Transverse colon (tissue), 4 donors: ENCODE measurements around the gene KCNJ16. TPM values are rescaled to one million over a fixed set of nuclear protein-coding genes. Genes with fewer than 3 reads are reported as not detected.

Source experiments
- DNase-seq: peaks from one replicate; pipeline ENCODE4 v3.0.0-alpha.2; 2019
- H3K27ac ChIP-seq, 4 donors: fragments of 200-600 bp; sonication (generic); 2 replicates each; pipeline ENCODE4 v1.5.1; 2016 to 2018; ENCODE audit warnings: inconsistent platforms in 4 of 4
- H3K27me3 ChIP-seq: fragments of 200-600 bp; sonication (generic); 2 replicates; pipeline ENCODE4 v1.5.1; 2017; ENCODE audit warnings: inconsistent platforms
- H3K36me3 ChIP-seq, 4 donors: fragments of 200-600 bp; sonication (generic); 2 replicates each; pipeline ENCODE4 v1.5.1; 2017 to 2019; ENCODE audit warnings: inconsistent platforms in 4 of 4
- H3K4me1 ChIP-seq, 4 donors: fragments of 200-600 bp; sonication (generic); 2 replicates each; pipeline ENCODE4 v1.5.1; 2017 to 2020; ENCODE audit warnings: inconsistent platforms in 4 of 4
- H3K4me3 ChIP-seq, 4 donors: fragments of 200-600 bp; sonication (generic); 1 replicate in 1 of 4; 2 replicates in 3 of 4; pipeline versions ENCODE4 v1.5.1 to v1.6.1; 2017 to 2019; ENCODE audit warnings: inconsistent platforms in 4 of 4
- H3K9me3 ChIP-seq, 2 donors: fragments of 200-600 bp; sonication (generic); 2 replicates each; pipeline ENCODE4 v1.5.1; 2017 to 2019; ENCODE audit warnings: inconsistent platforms in 2 of 2
- CTCF ChIP-seq, 5 experiments: fragments of 200-600 bp in 3 of 5; fragments of 450-650 bp in 2 of 5; sonication (generic) in 3 of 5; IDR thresholded peaks; 1 replicate in 2 of 5; 2 replicates in 3 of 5; pipeline ENCODE4 v1.5.1; 2016 to 2017; ENCODE audit warnings: antibody characterized with exemption in 5 of 5, inconsistent platforms in 3 of 5, mild to moderate bottlenecking in 2 of 5, moderate library complexity in 1 of 5
- EP300 ChIP-seq: sonication (generic); formaldehyde crosslinking; IDR thresholded peaks from one replicate; pipeline ENCODE4 v1.6.1; 2017; ENCODE audit warnings: antibody characterized with exemption, low read depth
- POLR2A ChIP-seq: fragments of 450-650 bp; IDR thresholded peaks from one replicate; pipeline ENCODE4 v1.6.1; 2016; ENCODE audit warnings: antibody characterized with exemption, mild to moderate bottlenecking, moderate library complexity
- POLR2AphosphoS5 ChIP-seq, 3 donors: sonication (generic); formaldehyde crosslinking; IDR thresholded peaks; one replicate each; pipeline ENCODE4 v1.6.1; 2016; ENCODE audit warnings: antibody characterized with exemption in 3 of 3
- WGBS, 2 donors: methylation state at CpG; one replicate each; pipeline ENCODE4 v1.1.5; 2018; ENCODE audit warnings: low coverage in 1 of 2; 5-methylcytosine and 5-hydroxymethylcytosine counted together
- in situ Hi-C, 4 donors: fragments of 200-750 bp; cut with MboI; loops; one replicate each; pipeline versions ENCODE4 v1.15.0 to v1.15.1; 2017; ENCODE audit warnings: low sequenced_read_pairs in 3 of 4, low pct_ligation_motif_present in 1 of 4, low pct_unique_long_range_greater_than_20kb in 1 of 4
- intact Hi-C: fragments of 100-400 bp; cut with DNase I; formaldehyde crosslinking; loops from one replicate; pipeline ENCODE4 v1.15.1; 2023; ENCODE audit warnings: low total_unique reads
- total RNA-seq, 4 donors: library from RNA; depleted of rRNA; stranded (reverse); fragments of >200 nt; gene quantifications; one replicate each; pipeline ENCODE4 v1.1.0, GENCODE V29; 2016

KCNJ16 gene
- total RNA-seq, 4 donors from 2014 or later: 0.27 TPM; not detected in 3

- intact Hi-C loops (no loop called here), in situ Hi-C loops (no loop called here)
- no peak overlapping the region for H3K4me3 ChIP-seq
- no peaks in the 10 kb centered on the region for H3K27me3 ChIP-seq
- no peak overlapping the region for H3K27ac ChIP-seq
- TF ChIP-seq POLR2AphosphoS5 (IDR thresholded peaks at IDR 0.05) (no peak), EP300 (no peak), POLR2A (no peak), CTCF (IDR thresholded peaks at IDR 0.05) (no peak)
- H3K9me3 ChIP-seq: no peaks in the 10 kb centered on the region
- WGBS, 2 donors: 55 to 61% methylated on average over 2 of the region's 2 CpGs
- H3K36me3 ChIP-seq: no peaks in the 10 kb centered on the region
- peaks cover 0 to 21% (median 6%) of the 10 kb centered on the region in 4 donors for H3K4me1 ChIP-seq
- no peak for DNase-seq
Measured at GRCh38 chr17:70091005-70091568, 16.1 kb downstream of the KCNJ16 start.

DNA sequence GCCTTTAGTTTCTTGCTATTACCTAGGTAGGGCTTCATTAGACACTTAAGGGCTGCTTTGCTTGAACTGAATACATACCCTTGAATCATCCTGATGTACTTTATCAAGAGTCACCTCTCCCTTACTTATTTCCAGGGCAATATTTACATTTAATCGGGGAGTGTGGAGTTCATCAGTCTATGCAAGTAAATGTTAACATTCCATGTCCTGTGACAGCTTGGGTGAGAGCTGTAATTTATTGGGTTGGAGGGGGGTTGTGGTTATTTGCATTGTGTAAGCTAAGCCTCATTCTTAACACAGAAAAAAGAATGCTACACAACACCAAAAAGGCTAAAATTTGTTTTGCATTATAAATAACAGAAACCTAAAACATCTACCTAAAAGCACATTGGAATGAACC, 16.7 kb downstream of the KCNJ16 start:
- WGBS, 2 donors: 0 to 6% methylated on average over 1 of the region's 1 CpG
- Histone ChIP-seq H3K27ac (no peak overlapping the region), H3K4me1 (peaks cover 0 to 21% (median 6%) of the 10 kb centered on the region in 4 donors), H3K36me3 (no peaks in the 10 kb centered on the region), H3K27me3 (no peaks in the 10 kb centered on the region), H3K4me3 (no peak overlapping the region), H3K9me3 (no peaks in the 10 kb centered on the region)
- no peak for TF ChIP-seq POLR2A
- intact Hi-C loops (no loop called here), in situ Hi-C loops (no loop called here)
- DNase-seq: no peak

- H3K36me3 ChIP-seq: no peaks in the 10 kb centered on the region
- DNase-seq: no peak
- H3K27ac ChIP-seq: no peak overlapping the region
- no peaks in the 10 kb centered on the region for H3K27me3 ChIP-seq
- WGBS, 2 donors: 94 to 95% methylated on average over 3 of the region's 3 CpGs
- TF ChIP-seq POLR2AphosphoS5 (IDR thresholded peaks at IDR 0.05): no peak
- no peaks in the 10 kb centered on the region for H3K9me3 ChIP-seq
- in situ Hi-C loops: no loop called here
- H3K4me1 ChIP-seq: peaks cover 0 to 21% (median 6%) of the 10 kb centered on the region in 4 donors
- no peak overlapping the region for H3K4me3 ChIP-seq
- intact Hi-C loops: no loop called here
Measured at GRCh38 chr17:70093163-70093562, 18.1 kb downstream of the KCNJ16 start.

- H3K27me3 ChIP-seq: no peaks in the 10 kb centered on the region
- H3K27ac ChIP-seq: no peak overlapping the region
- WGBS, 2 donors: 53 to 71% methylated on average over 3 to 4 of the region's 4 CpGs
- H3K4me1 ChIP-seq: peaks cover 0 to 7% (median 2%) of the 10 kb centered on the region in 4 donors
- in situ Hi-C loops: no loop called here
- no peak for DNase-seq
- intact Hi-C loops: no loop called here
- no peak for TF ChIP-seq POLR2A
- no peak for TF ChIP-seq EP300
- TF ChIP-seq POLR2AphosphoS5 (IDR thresholded peaks at IDR 0.05): no peak
- TF ChIP-seq CTCF (IDR thresholded peaks at IDR 0.05): no peak
- H3K9me3 ChIP-seq: no peaks in the 10 kb centered on the region
- H3K4me3 ChIP-seq: no peak overlapping the region
- H3K36me3 ChIP-seq: no peaks in the 10 kb centered on the region
Measured at GRCh38 chr17:70095455-70095854, 20.4 kb downstream of the KCNJ16 start.

DNA sequence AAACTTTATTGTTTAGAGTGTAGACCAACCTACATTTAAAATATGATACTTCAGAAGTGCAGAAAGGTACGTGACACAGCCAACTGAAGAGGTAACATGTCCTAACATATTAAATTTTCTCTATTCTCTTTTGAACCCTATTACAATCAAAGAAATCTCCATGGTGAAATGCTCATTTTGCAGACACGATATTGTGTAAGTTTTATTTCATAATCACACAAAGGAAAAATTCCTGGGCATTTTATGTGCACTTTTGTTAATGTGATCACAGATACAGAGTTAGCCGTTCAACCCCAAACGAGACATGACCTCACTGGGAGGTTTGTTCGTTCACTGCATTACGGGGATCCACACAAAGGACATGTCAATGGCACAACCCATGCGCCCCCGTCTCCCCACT, 21.8 kb downstream of the KCNJ16 start:
- Histone ChIP-seq H3K27ac (no peak overlapping the region), H3K4me3 (no peak overlapping the region), H3K9me3 (no peaks in the 10 kb centered on the region), H3K27me3 (no peaks in the 10 kb centered on the region), H3K4me1 (peaks cover 0 to 2% (median 0%) of the 10 kb centered on the region in 4 donors), H3K36me3 (no peaks in the 10 kb centered on the region)
- DNase-seq: no peak
- intact Hi-C loops: no loop called here
- in situ Hi-C loops: no loop called here
- whole genome bisulfite sequencing, 2 donors: 65 to 78% methylated on average over 8 of the region's 8 CpGs
- TF ChIP-seq POLR2A (no peak), CTCF (IDR thresholded peaks at IDR 0.05) (no peak), POLR2AphosphoS5 (IDR thresholded peaks at IDR 0.05) (no peak), EP300 (no peak)
